GM19452 (cell line): ENCODE data around the gene MAP3K14.

Experiments
- ATAC-seq: cut with Tn5 transposase; IDR thresholded peaks from one replicate; pipeline ENCODE4 v1.9.1; 2021; ENCODE audit not compliant: unreplicated experiment

The MAP3K14 gene

GRCh38 chr17:45317111-45317928 lies 500 bp upstream of the MAP3K14 start:
- peak; percentile 70 for ATAC-seq

GRCh38 chr17:45315648-45316433 lies 979 bp downstream of the MAP3K14 start:
- ATAC-seq: no peak

GRCh38 chr17:45314741-45315647 lies 1.8 kb downstream of the MAP3K14 start:
- ATAC-seq: no peak

- no peak for ATAC-seq
Observed at GRCh38 chr17:45313996-45314740, 2.7 kb downstream of the MAP3K14 start.

- no peak for ATAC-seq
Observed at GRCh38 chr17:45313421-45313771, 3.4 kb downstream of the MAP3K14 start.

- no peak for ATAC-seq
Observed at GRCh38 chr17:45312477-45313420, 4.1 kb downstream of the MAP3K14 start.

GRCh38 chr17:45311760-45312476 lies 4.9 kb downstream of the MAP3K14 start:
- ATAC-seq: no peak

- ATAC-seq: no peak
Observed at GRCh38 chr17:45311401-45311759, 5.4 kb downstream of the MAP3K14 start.

GRCh38 chr17:45310380-45311324 lies 6.2 kb downstream of the MAP3K14 start:
- ATAC-seq: no peak

- ATAC-seq: no peak
Observed at GRCh38 chr17:45309400-45309799, 7.4 kb downstream of the MAP3K14 start.

- ATAC-seq: no peak
Observed at GRCh38 chr17:45308840-45309239, 8.0 kb downstream of the MAP3K14 start.

GRCh38 chr17:45308016-45308365 lies 8.8 kb downstream of the MAP3K14 start:
- no peak for ATAC-seq

GRCh38 chr17:45307290-45308015 lies 9.4 kb downstream of the MAP3K14 start:
- peak; percentile 36 for ATAC-seq

GRCh38 chr17:45306623-45307022 lies 10.2 kb downstream of the MAP3K14 start:
- ATAC-seq: no peak

- ATAC-seq: no peak
Observed at GRCh38 chr17:45306094-45306493, 10.7 kb downstream of the MAP3K14 start.

GRCh38 chr17:45305530-45306087 lies 11.2 kb downstream of the MAP3K14 start:
- no peak for ATAC-seq

- ATAC-seq: peak; percentile 58
Observed at GRCh38 chr17:45302649-45303173, 14.1 kb downstream of the MAP3K14 start.
